Vagina (tissue), 2 donors: ENCODE measurements around the gene HMGCS2. TPM values are rescaled to one million over a fixed set of nuclear protein-coding genes. Genes with fewer than 3 reads are reported as not detected.
A peak's percentile ranks its signal among the peaks of the same experiment; 100 is the strongest.

Source experiments
- DNase-seq, 2 donors: peaks; one replicate each; pipeline ENCODE4 v3.0.0-alpha.2; 2017; ENCODE audit errors: extremely low spot score in 2 of 2
- H3K27ac ChIP-seq: fragments of 200-600 bp; sonication (generic); one replicate; pipeline ENCODE4 v1.5.1; 2019
- H3K27me3 ChIP-seq: fragments of 200-600 bp; sonication (generic); one replicate; pipeline ENCODE4 v1.5.1; 2019
- H3K36me3 ChIP-seq, 2 donors: fragments of 200-600 bp; sonication (generic); one replicate each; pipeline ENCODE4 v1.5.1; 2017 to 2019
- H3K4me1 ChIP-seq: fragments of 200-600 bp; sonication (generic); one replicate; pipeline ENCODE4 v1.5.1; 2019
- H3K4me3 ChIP-seq, 2 donors: fragments of 200-600 bp; sonication (generic); 1 replicate in 1 of 2; 2 replicates in 1 of 2; pipeline ENCODE4 v1.5.1; 2016 to 2019
- H3K9me3 ChIP-seq: fragments of 200-600 bp; sonication (generic); one replicate; pipeline ENCODE4 v1.5.1; 2019
- CTCF ChIP-seq, 3 experiments: fragments of 450-650 bp in 2 of 3; fragments of 200-600 bp in 1 of 3; sonication (generic) in 1 of 3; IDR thresholded peaks; one replicate each; pipeline ENCODE4 v1.5.1; 2017 to 2019; ENCODE audit warnings: antibody characterized with exemption in 3 of 3, mild to moderate bottlenecking in 2 of 3, moderate library complexity in 2 of 3
- POLR2A ChIP-seq, 2 donors: fragments of 450-650 bp; IDR thresholded peaks; one replicate each; pipeline ENCODE4 v1.6.1; 2017; ENCODE audit warnings: antibody characterized with exemption in 2 of 2, mild to moderate bottlenecking in 2 of 2, moderate library complexity in 2 of 2
- POLR2AphosphoS5 ChIP-seq, 2 donors: sonication (generic); formaldehyde crosslinking; IDR thresholded peaks; one replicate each; pipeline ENCODE4 v1.9.0; 2017; ENCODE audit warnings: antibody characterized with exemption in 2 of 2, mild to moderate bottlenecking in 2 of 2, low read depth in 1 of 2; ENCODE audit not compliant: insufficient read depth in 1 of 2
- intact Hi-C: fragments of 100-400 bp; cut with DNase I; formaldehyde crosslinking; loops from one replicate; pipeline ENCODE4 v1.15.1; 2023
- total RNA-seq: library from RNA; depleted of rRNA; stranded (reverse); fragments of >200 nt; gene quantifications from one replicate; pipeline ENCODE4 v1.2.3, GENCODE V29; 2016

Gene HMGCS2
- total RNA-seq, 1 donor from 2014 or later: 22.8 TPM

GRCh38 chr1:119715542-119715941 lies 53.2 kb downstream of the HMGCS2 start:
- intact Hi-C loops: no loop called here

GRCh38 chr1:119714583-119714982 lies 54.1 kb downstream of the HMGCS2 start:
- peak overlapping the region; percentile 6 for H3K27ac ChIP-seq

More at GRCh38 chr1:119715542-119715941, 53.2 kb downstream of the HMGCS2 start:
- no peak for TF ChIP-seq CTCF (IDR thresholded peaks at IDR 0.05)
- TF ChIP-seq POLR2AphosphoS5 (IDR thresholded peaks at IDR 0.05; ENCODE audit: insufficient read depth in 1 of 2, low read depth in 1 of 2): no peak
- TF ChIP-seq POLR2A (IDR thresholded peaks at IDR 0.05): no peak
- Histone ChIP-seq H3K4me3 (no peak overlapping the region), H3K36me3 (no peaks in the 10 kb centered on the region), H3K27ac (no peak overlapping the region), H3K4me1 (peaks cover 39% of the 10 kb centered on the region), H3K27me3 (no peaks in the 10 kb centered on the region), H3K9me3 (no peaks in the 10 kb centered on the region)
- DNase-seq: peak in 1 of 2 donors; percentile 79

GRCh38 chr1:119713749-119714456 lies 54.8 kb downstream of the HMGCS2 start:
- no peaks in the 10 kb centered on the region for H3K9me3 ChIP-seq
- no peaks in the 10 kb centered on the region for H3K36me3 ChIP-seq
- no peaks in the 10 kb centered on the region for H3K27me3 ChIP-seq
- H3K4me1 ChIP-seq: peaks cover 39% of the 10 kb centered on the region
- DNase-seq: peak in 1 of 2 donors; percentile 67
- intact Hi-C loops: loop anchor here (2.0 kb wide), 1 partner anchor 67 kb away; no protein-coding TSS in a partner anchor
- TF ChIP-seq CTCF (IDR thresholded peaks at IDR 0.05) (no peak), POLR2AphosphoS5 (IDR thresholded peaks at IDR 0.05; ENCODE audit: insufficient read depth in 1 of 2, low read depth in 1 of 2) (no peak), POLR2A (IDR thresholded peaks at IDR 0.05) (no peak)
- H3K27ac ChIP-seq: peak overlapping the region; percentile 79
- H3K4me3 ChIP-seq: peak overlapping the region; percentile 16 to 56

More at GRCh38 chr1:119714583-119714982, 54.1 kb downstream of the HMGCS2 start:
- Histone ChIP-seq H3K36me3 (no peaks in the 10 kb centered on the region), H3K4me3 (peak overlapping the region in 1 of 2 donors; percentile 16), H3K9me3 (no peaks in the 10 kb centered on the region), H3K4me1 (peaks cover 39% of the 10 kb centered on the region), H3K27me3 (no peaks in the 10 kb centered on the region)
- peak in 1 of 2 donors; percentile 25 for DNase-seq
- intact Hi-C loops: no loop called here
- no peak for TF ChIP-seq POLR2AphosphoS5 (IDR thresholded peaks at IDR 0.05; ENCODE audit: insufficient read depth in 1 of 2, low read depth in 1 of 2)

- peak overlapping the region; percentile 79 for H3K27ac ChIP-seq
- no peaks in the 10 kb centered on the region for H3K27me3 ChIP-seq
- TF ChIP-seq POLR2A (IDR thresholded peaks at IDR 0.05) (no peak), POLR2AphosphoS5 (IDR thresholded peaks at IDR 0.05; ENCODE audit: insufficient read depth in 1 of 2, low read depth in 1 of 2) (no peak), CTCF (IDR thresholded peaks at IDR 0.05) (no peak)
- H3K9me3 ChIP-seq: no peaks in the 10 kb centered on the region
- DNase-seq: peak in 1 of 2 donors; percentile 25
- intact Hi-C loops: loop anchor here (2.0 kb wide), 1 partner anchor 66 kb away; no protein-coding TSS in a partner anchor
- H3K36me3 ChIP-seq: no peaks in the 10 kb centered on the region
- H3K4me1 ChIP-seq: peaks cover 39% of the 10 kb centered on the region
- peak overlapping the region; percentile 54 to 56 for H3K4me3 ChIP-seq
These were observed 55.5 kb downstream of the HMGCS2 start for GRCh38 chr1:119713039-119713748.

- no peaks in the 10 kb centered on the region for H3K36me3 ChIP-seq
- peak overlapping the region; percentile 79 for H3K27ac ChIP-seq
- intact Hi-C loops: loop anchor here (2.0 kb wide), 1 partner anchor 66 kb away; no protein-coding TSS in a partner anchor
- peak in 1 of 2 donors; percentile 77 for DNase-seq
- H3K27me3 ChIP-seq: no peaks in the 10 kb centered on the region
- peaks cover 39% of the 10 kb centered on the region for H3K4me1 ChIP-seq
- TF ChIP-seq POLR2A (IDR thresholded peaks at IDR 0.05) (peak in 1 of 2 donors; percentile 5), CTCF (IDR thresholded peaks at IDR 0.05) (no peak), POLR2AphosphoS5 (IDR thresholded peaks at IDR 0.05; ENCODE audit: insufficient read depth in 1 of 2, low read depth in 1 of 2) (peak in 1 of 2 donors; percentile 43)
- H3K4me3 ChIP-seq: peak overlapping the region; percentile 54 to 56
- H3K9me3 ChIP-seq: no peaks in the 10 kb centered on the region
These were observed 56.2 kb downstream of the HMGCS2 start for GRCh38 chr1:119712342-119713038.
